Stomach (tissue), 9 donors: Measurements from ENCODE around the gene GOLM1. TPM values are rescaled to one million over a fixed set of nuclear protein-coding genes. Genes with fewer than 3 reads are reported as not detected.

Experiments
- DNase-seq, 2 donors: peaks; one replicate each; pipeline versions ENCODE4 v3.0.0 to v3.0.0-alpha.2; 2013 to 2019
- H3K27ac ChIP-seq, 5 donors: fragments of 200-600 bp in 4 of 5; sonication (generic) in 4 of 5; one replicate each; pipeline ENCODE4 v1.5.1; 2013 to 2019; ENCODE audit warnings: mild to moderate bottlenecking in 1 of 5, moderate library complexity in 1 of 5
- H3K27me3 ChIP-seq, 3 donors: fragments of 200-600 bp; sonication (generic); one replicate each; pipeline ENCODE4 v1.5.1; 2017 to 2019; ENCODE audit warnings: mixed run types in 1 of 3
- H3K36me3 ChIP-seq, 4 donors: fragments of 200-600 bp; sonication (generic); 1 replicate in 3 of 4; 2 replicates in 1 of 4; pipeline ENCODE4 v1.5.1; 2016 to 2019
- H3K4me1 ChIP-seq, 4 donors: fragments of 200-600 bp; sonication (generic); one replicate each; pipeline ENCODE4 v1.5.1; 2016 to 2019
- H3K4me3 ChIP-seq, 4 donors: fragments of 200-600 bp; sonication (generic) in 3 of 4; one replicate each; pipeline ENCODE4 v1.5.1; 2016 to 2019; ENCODE audit warnings: mild to moderate bottlenecking in 1 of 4
- H3K9me3 ChIP-seq, 4 donors: fragments of 200-600 bp; sonication (generic); one replicate each; pipeline ENCODE4 v1.5.1; 2016 to 2019
- EP300 ChIP-seq: sonication (generic); formaldehyde crosslinking; IDR thresholded peaks from one replicate; pipeline ENCODE4 v1.6.1; 2017; ENCODE audit warnings: antibody characterized with exemption
- POLR2A ChIP-seq, 4 donors: fragments of 450-650 bp; IDR thresholded peaks; one replicate each; pipeline ENCODE4 v1.6.1; 2016; ENCODE audit warnings: antibody characterized with exemption in 4 of 4, control low read depth in 2 of 4, mild to moderate bottlenecking in 1 of 4, moderate library complexity in 1 of 4
- POLR2AphosphoS5 ChIP-seq, 3 donors: sonication (generic); formaldehyde crosslinking; IDR thresholded peaks; one replicate each; pipeline ENCODE4 v1.6.1; 2016; ENCODE audit warnings: antibody characterized with exemption in 3 of 3
- WGBS, 5 donors: extraction: QIAGEN DNeasy Blood & Tissue Kit in 3 of 5; methylation state at CpG; one replicate each; pipeline versions ENCODE4 v1.1.5 to v1.1.7; 2013 to 2018; 5-methylcytosine and 5-hydroxymethylcytosine counted together
- intact Hi-C: fragments of 100-400 bp; cut with DNase I; formaldehyde crosslinking; loops from one replicate; pipeline ENCODE4 v1.15.1; 2023; ENCODE audit warnings: low total_unique reads
- polyA plus RNA-seq, 3 donors: library from polyadenylated mRNA; stranded (reverse); fragments of 200-250 nt; gene quantifications; one replicate each; pipeline ENCODE4 v1.2.3, GENCODE V29; 2013
- total RNA-seq, 5 donors: library from RNA; depleted of rRNA; stranded (reverse); fragments of >200 nt; gene quantifications; one replicate each; pipeline versions ENCODE4 v1.1.0 to v1.2.3, GENCODE V29; 2014 to 2016
- TF ChIP-seq, protein P1 (sequence below), 7 experiments: fragments of 450-650 bp in 4 of 7; fragments of 200-600 bp in 3 of 7; sonication (generic) in 3 of 7; IDR thresholded peaks; one replicate each; pipeline ENCODE4 v1.5.1; 2016 to 2019; ENCODE audit warnings: antibody characterized with exemption in 7 of 7, control low read depth in 2 of 7, mild to moderate bottlenecking in 1 of 7
- donor health status: healthy with polysubstance abuse.
- donor health status: Bipolar disorder and iron deficiency.
- donor health status: healthy.

Gene GOLM1
- total and polyA plus RNA-seq, 8 donors = 16.0 to 160 (median 39.4) TPM

DNA sequence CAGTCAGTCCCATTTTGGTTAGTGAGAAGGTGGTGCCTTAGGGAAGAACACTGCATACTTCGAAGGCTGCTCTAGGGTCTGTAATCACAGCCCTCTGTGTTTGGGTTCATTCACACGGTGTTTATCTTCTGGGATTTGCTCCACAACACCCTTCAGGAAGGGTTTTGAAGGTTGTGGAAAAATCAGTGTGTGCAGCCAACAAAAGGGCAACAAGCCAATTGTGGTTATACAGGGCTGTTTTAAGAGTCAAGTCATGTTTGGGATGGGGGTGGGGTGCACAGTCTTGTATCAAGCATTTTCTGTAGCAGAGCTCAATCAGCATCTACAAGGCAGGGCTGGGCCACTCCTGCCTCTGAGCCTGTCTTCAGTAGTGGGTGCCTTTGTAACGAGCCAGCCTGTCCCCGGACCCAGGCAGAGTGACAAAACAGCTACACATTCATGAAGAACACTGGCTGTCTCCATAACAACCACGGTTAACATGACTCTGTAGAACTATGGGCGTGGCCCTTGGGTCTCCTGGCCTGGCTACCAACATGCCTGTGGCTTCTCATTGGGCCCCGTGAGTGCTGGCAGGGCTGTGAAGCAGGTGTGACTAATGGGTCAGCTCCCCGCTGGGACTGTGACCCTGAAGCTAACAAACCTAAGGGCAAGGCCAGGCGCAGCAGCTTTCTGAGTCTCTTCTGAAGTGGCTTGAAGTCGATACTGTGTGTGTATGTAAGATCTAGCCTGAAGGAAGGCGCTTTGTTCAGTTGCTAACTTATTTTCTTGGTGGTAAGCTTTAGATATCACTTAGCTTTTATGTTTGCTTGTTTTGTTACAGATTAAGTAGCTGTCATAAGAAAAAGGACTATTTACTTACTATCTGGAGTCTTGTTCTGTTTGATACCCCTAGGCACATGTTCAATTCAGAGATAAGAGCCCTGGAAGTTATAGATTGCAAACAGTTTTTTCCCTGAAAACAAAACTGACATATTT lies 27.9 kb upstream of the GOLM1 start:
- TF ChIP-seq POLR2A (IDR thresholded peaks at IDR 0.05) = no peak
- peak in 2 of 3 donors; percentile 20 to 67 for TF ChIP-seq POLR2AphosphoS5 (IDR thresholded peaks at IDR 0.05)
- H3K36me3 ChIP-seq = no peaks in the 10 kb centered on the region

DNA sequence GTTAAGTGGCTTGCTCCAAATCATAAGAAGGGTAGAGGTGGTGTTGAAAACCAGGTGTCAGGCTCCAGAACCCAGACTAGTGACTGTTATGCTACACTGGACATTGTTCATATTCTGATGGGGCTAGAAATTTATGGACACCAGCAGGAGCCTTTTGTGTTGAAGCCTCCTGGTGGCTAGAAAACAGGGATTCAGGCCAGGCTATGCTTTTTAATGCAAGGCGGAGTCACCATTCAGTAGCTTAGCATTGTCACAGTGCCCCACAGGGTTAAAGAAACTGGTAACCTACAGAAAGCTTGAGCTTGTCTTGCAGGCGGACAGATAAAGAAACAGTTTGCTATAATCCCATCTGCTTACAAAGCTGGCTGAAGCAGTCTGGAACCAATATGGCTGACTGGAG lies 23.0 kb upstream of the GOLM1 start:
- Histone ChIP-seq H3K4me3 (no peak overlapping the region), H3K27ac (no peak overlapping the region), H3K9me3 (no peaks in the 10 kb centered on the region), H3K27me3 (peaks cover 0 to 6% (median 0%) of the 10 kb centered on the region in 3 donors), H3K4me1 (peaks cover 0 to 18% (median 15%) of the 10 kb centered on the region in 4 donors), H3K36me3 (no peaks in the 10 kb centered on the region)
- TF ChIP-seq, protein P1, sequence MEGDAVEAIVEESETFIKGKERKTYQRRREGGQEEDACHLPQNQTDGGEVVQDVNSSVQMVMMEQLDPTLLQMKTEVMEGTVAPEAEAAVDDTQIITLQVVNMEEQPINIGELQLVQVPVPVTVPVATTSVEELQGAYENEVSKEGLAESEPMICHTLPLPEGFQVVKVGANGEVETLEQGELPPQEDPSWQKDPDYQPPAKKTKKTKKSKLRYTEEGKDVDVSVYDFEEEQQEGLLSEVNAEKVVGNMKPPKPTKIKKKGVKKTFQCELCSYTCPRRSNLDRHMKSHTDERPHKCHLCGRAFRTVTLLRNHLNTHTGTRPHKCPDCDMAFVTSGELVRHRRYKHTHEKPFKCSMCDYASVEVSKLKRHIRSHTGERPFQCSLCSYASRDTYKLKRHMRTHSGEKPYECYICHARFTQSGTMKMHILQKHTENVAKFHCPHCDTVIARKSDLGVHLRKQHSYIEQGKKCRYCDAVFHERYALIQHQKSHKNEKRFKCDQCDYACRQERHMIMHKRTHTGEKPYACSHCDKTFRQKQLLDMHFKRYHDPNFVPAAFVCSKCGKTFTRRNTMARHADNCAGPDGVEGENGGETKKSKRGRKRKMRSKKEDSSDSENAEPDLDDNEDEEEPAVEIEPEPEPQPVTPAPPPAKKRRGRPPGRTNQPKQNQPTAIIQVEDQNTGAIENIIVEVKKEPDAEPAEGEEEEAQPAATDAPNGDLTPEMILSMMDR (IDR thresholded peaks at IDR 0.05) = no peak
- WGBS, 5 donors = 87 to 95% (median 94%) methylated on average over 2 of the region's 2 CpGs
- intact Hi-C loops = no loop called here
- no peak for DNase-seq

More for the DNA sequence above, 27.9 kb upstream of the GOLM1 start:
- Histone ChIP-seq H3K4me1 (peaks cover 6 to 27% (median 15%) of the 10 kb centered on the region in 4 donors), H3K4me3 (no peak overlapping the region), H3K27ac (peak overlapping the region; percentile 39 to 79 (median 63)), H3K9me3 (no peaks in the 10 kb centered on the region), H3K27me3 (peaks cover 0 to 6% (median 0%) of the 10 kb centered on the region in 3 donors)
- peak; percentile 89 to 96 for DNase-seq
- intact Hi-C loops = no loop called here
- 18 to 28% (median 20%) methylated on average over 10 to 11 of the region's 11 CpGs for WGBS, 5 donors

DNA sequence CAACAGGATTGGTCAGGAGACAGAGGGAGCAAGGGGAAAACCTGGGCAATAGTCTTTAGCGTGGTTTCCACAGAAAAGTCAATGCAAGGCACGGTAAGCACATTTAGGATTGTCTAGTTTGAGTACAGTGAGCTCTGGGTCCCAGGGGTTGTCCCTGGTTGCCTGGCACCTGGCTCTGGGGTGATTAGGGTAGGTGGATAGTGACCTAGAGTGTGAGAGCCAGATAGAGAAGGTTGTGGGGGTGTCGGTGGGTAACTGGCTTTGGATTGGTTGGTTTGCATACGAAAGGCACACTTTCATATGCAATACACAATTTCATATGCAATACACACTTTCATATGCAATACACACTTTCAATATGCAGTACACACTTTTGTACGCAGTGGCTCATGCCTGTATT lies 20.1 kb upstream of the GOLM1 start:
- intact Hi-C loops = no loop called here

DNA sequence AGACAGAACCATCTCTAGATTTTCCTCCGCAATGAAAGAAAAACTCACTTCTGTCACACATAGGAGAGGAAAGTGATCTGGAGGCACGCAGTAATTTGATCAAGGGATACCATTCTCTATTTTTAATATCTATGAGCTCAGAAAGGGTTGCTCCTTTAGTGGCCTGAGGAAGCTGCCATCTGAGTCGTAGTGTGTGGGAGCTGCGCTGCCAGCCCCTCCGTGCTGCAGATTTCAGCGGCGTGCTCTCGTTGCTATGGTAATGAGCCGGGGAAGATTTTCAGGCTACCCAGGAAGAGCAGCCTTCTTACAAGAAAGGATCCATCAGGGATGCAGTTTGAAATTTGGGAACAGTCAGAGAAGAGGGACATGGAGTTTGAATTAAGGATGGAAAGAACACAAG lies 17.1 kb upstream of the GOLM1 start:
- intact Hi-C loops = no loop called here
- no peaks in the 10 kb centered on the region for H3K36me3 ChIP-seq
- no peak overlapping the region for H3K4me3 ChIP-seq
- DNase-seq = no peak
- H3K27me3 ChIP-seq = no peaks in the 10 kb centered on the region
- TF ChIP-seq POLR2A (IDR thresholded peaks at IDR 0.05) (no peak), EP300 (no peak), POLR2AphosphoS5 (IDR thresholded peaks at IDR 0.05) (no peak)
- TF ChIP-seq, protein P1 (IDR thresholded peaks at IDR 0.05) = no peak
- no peak overlapping the region for H3K27ac ChIP-seq
- no peaks in the 10 kb centered on the region for H3K9me3 ChIP-seq
- peaks cover 0 to 8% (median 0%) of the 10 kb centered on the region in 4 donors for H3K4me1 ChIP-seq
- 78 to 93% (median 81%) methylated on average over 9 of the region's 9 CpGs for WGBS, 5 donors

More for the DNA sequence above, 20.1 kb upstream of the GOLM1 start:
- peaks cover 0 to 6% (median 0%) of the 10 kb centered on the region in 3 donors for H3K27me3 ChIP-seq
- H3K36me3 ChIP-seq = no peaks in the 10 kb centered on the region
- DNase-seq = no peak
- H3K4me3 ChIP-seq = no peak overlapping the region
- no peak for TF ChIP-seq EP300
- TF ChIP-seq, protein P1 (IDR thresholded peaks at IDR 0.05) = no peak
- TF ChIP-seq POLR2AphosphoS5 (IDR thresholded peaks at IDR 0.05) = no peak
- no peak for TF ChIP-seq POLR2A (IDR thresholded peaks at IDR 0.05)
- WGBS, 5 donors = 93 to 98% (median 94%) methylated on average over 5 of the region's 5 CpGs
- H3K27ac ChIP-seq = no peak overlapping the region
- H3K9me3 ChIP-seq = no peaks in the 10 kb centered on the region
- peaks cover 0 to 8% (median 0%) of the 10 kb centered on the region in 4 donors for H3K4me1 ChIP-seq

DNA sequence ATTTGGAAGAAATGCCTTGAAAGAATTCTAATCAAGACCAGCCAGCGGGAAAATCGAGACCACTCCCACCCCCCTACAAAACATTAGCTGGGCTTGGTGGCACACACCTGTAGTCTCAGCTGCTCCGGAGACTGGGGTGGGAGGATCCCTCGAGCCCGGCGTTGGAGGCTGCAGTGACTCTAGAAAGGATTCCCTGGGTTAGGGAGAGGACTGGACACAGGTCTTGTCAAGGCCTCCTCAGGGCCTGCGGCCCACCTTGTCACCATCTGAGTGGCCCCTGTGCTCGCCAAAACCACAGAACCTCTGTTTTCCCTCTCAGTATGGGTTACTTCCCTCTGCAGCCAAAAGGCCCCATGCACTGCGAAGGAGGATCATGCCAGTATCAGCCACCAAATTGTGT lies 16.5 kb upstream of the GOLM1 start:
- no peaks in the 10 kb centered on the region for H3K36me3 ChIP-seq
- no peak overlapping the region for H3K4me3 ChIP-seq
- intact Hi-C loops = no loop called here
- TF ChIP-seq, protein P1 (IDR thresholded peaks at IDR 0.05) = no peak
- no peak for TF ChIP-seq POLR2A (IDR thresholded peaks at IDR 0.05)
- no peak for TF ChIP-seq POLR2AphosphoS5 (IDR thresholded peaks at IDR 0.05)
- TF ChIP-seq EP300 = no peak
- H3K27ac ChIP-seq = no peak overlapping the region
- no peaks in the 10 kb centered on the region for H3K27me3 ChIP-seq
- 91 to 97% (median 93%) methylated on average over 9 of the region's 9 CpGs for WGBS, 5 donors
- H3K9me3 ChIP-seq = no peaks in the 10 kb centered on the region
- no peak for DNase-seq
- peaks cover 0 to 8% (median 0%) of the 10 kb centered on the region in 4 donors for H3K4me1 ChIP-seq
